ENCODE data around the gene ACVRL1. TPM values are rescaled to one million over a fixed set of nuclear protein-coding genes. Genes with fewer than 3 reads are reported as not detected.

ACVRL1 gene
- total RNA-seq, 1 experiment from 2014 or later, result not detected

- Histone ChIP-seq H3K4me1 (replicated peaks; ENCODE audit: insufficient read depth) (no peaks in the 10 kb centered on the region), H3K79me2 (ENCODE audit: low read depth) (no peaks in the 10 kb centered on the region), H4K20me1 (ENCODE audit: insufficient read depth) (no peaks in the 10 kb centered on the region), H3F3A (ENCODE audit: insufficient read depth, low read depth) (no peaks in the 10 kb centered on the region), H3K27ac (no peak overlapping the region), H3K9me2 (ENCODE audit: insufficient read depth) (no peaks in the 10 kb centered on the region), H3K9me3 (ENCODE audit: insufficient read depth, low read depth) (no peaks in the 10 kb centered on the region), H3K4me3 (no peak overlapping the region), H3K4me2 (no peak overlapping the region), H3K27me3 (ENCODE audit: insufficient read depth, low read depth) (peaks cover 57% of the 10 kb centered on the region), H3K36me3 (ENCODE audit: low read depth) (no peaks in the 10 kb centered on the region), H2AFZ (no peak overlapping the region)
- CTCF ChIA-PET, result no interaction called here
- no TSS peak for BruUV-seq (replicated peaks)
- intact Hi-C loops (cut with micrococcal nuclease; ENCODE audit: unreplicated experiment), result no loop called here
- DNase-seq, result no peak
- POLR2A ChIA-PET (ENCODE audit: unreplicated experiment), result no interaction called here
- no peak for TF ChIP-seq EZH2 (IDR thresholded peaks at IDR 0.05; ENCODE audit: low read depth)
- no peak for TF ChIP-seq CTCF (conservative IDR thresholded peaks at IDR 0.05)
Measured at GRCh38 chr12:51910691-51911090, 3.4 kb downstream of the ACVRL1 start.

- BruUV-seq (replicated peaks), result no TSS peak
- Histone ChIP-seq H4K20me1 (ENCODE audit: insufficient read depth) (no peaks in the 10 kb centered on the region), H3K9me2 (ENCODE audit: insufficient read depth) (no peaks in the 10 kb centered on the region), H3K4me3 (no peak overlapping the region), H3K27ac (no peak overlapping the region), H3K4me2 (no peak overlapping the region), H3K4me1 (replicated peaks; ENCODE audit: insufficient read depth) (no peaks in the 10 kb centered on the region), H3K79me2 (ENCODE audit: low read depth) (no peaks in the 10 kb centered on the region), H3K36me3 (ENCODE audit: low read depth) (no peaks in the 10 kb centered on the region), H3K27me3 (ENCODE audit: insufficient read depth, low read depth) (peaks cover 51% of the 10 kb centered on the region), H3K9me3 (ENCODE audit: insufficient read depth, low read depth) (no peaks in the 10 kb centered on the region), H2AFZ (no peak overlapping the region), H3F3A (ENCODE audit: insufficient read depth, low read depth) (no peaks in the 10 kb centered on the region)
- CTCF ChIA-PET, result no interaction called here
- no peak for TF ChIP-seq CTCF (conservative IDR thresholded peaks at IDR 0.05)
- TF ChIP-seq EZH2 (IDR thresholded peaks at IDR 0.05; ENCODE audit: low read depth), result no peak
- POLR2A ChIA-PET (ENCODE audit: unreplicated experiment), result no interaction called here
- intact Hi-C loops (cut with micrococcal nuclease; ENCODE audit: unreplicated experiment), result no loop called here
- DNase-seq, result no peak
Measured at GRCh38 chr12:51911307-51911706, 4.0 kb downstream of the ACVRL1 start.

- no peaks in the 10 kb centered on the region for H3F3A ChIP-seq (ENCODE audit: insufficient read depth, low read depth)
- no peaks in the 10 kb centered on the region for H3K9me3 ChIP-seq (ENCODE audit: insufficient read depth, low read depth)
- DNase-seq, result no peak
- no peaks in the 10 kb centered on the region for H3K36me3 ChIP-seq (ENCODE audit: low read depth)
- ChIA-PET POLR2A (ENCODE audit: unreplicated experiment) (no interaction called here), CTCF (interaction anchor here (0.6 kb wide), 1 partner anchor 111 kb away, joined by 10 read pairs; no protein-coding TSS in a partner anchor)
- no peak overlapping the region for H3K27ac ChIP-seq
- BruUV-seq (replicated peaks), result no TSS peak
- no peak overlapping the region for H3K4me3 ChIP-seq
- H3K9me2 ChIP-seq (ENCODE audit: insufficient read depth), result no peaks in the 10 kb centered on the region
- peaks cover 47% of the 10 kb centered on the region for H3K27me3 ChIP-seq (ENCODE audit: insufficient read depth, low read depth)
- intact Hi-C loops (cut with micrococcal nuclease; ENCODE audit: unreplicated experiment), result no loop called here
- H3K4me2 ChIP-seq, result no peak overlapping the region
- H3K4me1 ChIP-seq (replicated peaks; ENCODE audit: insufficient read depth), result no peaks in the 10 kb centered on the region
- TF ChIP-seq EZH2 (IDR thresholded peaks at IDR 0.05; ENCODE audit: low read depth), result no peak
- H3K79me2 ChIP-seq (ENCODE audit: low read depth), result no peaks in the 10 kb centered on the region
- no peak overlapping the region for H2AFZ ChIP-seq
- H4K20me1 ChIP-seq (ENCODE audit: insufficient read depth), result no peaks in the 10 kb centered on the region
Measured at GRCh38 chr12:51911788-51912711, 4.7 kb downstream of the ACVRL1 start.

Measured in PC-9 (cell line).